ENCODE measurements around the gene ANGPT4. TPM values are rescaled to one million over a fixed set of nuclear protein-coding genes. Genes with fewer than 3 reads are reported as not detected.

Gene ANGPT4
- total and polyA plus RNA-seq, 4 experiments from 2014 or later, result not detected

DNA sequence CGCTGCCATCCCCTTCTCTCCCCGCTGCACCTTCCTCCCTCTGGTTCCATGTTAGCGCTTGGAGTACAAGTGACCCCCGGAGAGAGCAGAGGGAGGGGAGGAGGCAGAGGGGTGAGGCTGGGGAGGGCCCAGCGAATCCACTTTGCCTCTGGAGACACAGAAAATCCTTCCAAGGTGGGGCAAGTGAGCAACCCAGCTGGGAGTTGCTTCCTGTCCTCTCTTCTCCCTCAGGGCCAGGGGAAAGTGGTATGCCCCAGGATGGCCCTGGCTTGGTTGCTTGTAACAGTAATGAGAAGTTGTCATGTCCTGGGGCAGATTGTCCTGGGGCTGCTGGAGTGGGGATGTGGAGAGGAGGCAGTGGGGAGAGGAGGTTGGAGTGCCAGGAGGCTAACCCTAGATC, 691 bp upstream of the ANGPT4 start:
- H3K27me3 Mint-ChIP-seq, result peaks cover 7 to 17% of the 10 kb centered on the region in 2 donors
- no peak overlapping the region for H3K27ac Mint-ChIP-seq
- no peaks in the 10 kb centered on the region for H3K36me3 Mint-ChIP-seq
- CTCF ChIA-PET (ENCODE audit: partially characterized antibody), result interaction anchor here (1.0 kb wide), 1 partner anchor 39 kb away, joined by 3 read pairs; no protein-coding TSS in a partner anchor
- POLR2A ChIA-PET (ENCODE audit: partially characterized antibody), result no interaction called here
- peaks cover 0 to 4% (median 0%) of the 10 kb centered on the region in 8 donors for H3K9me3 Mint-ChIP-seq
- H3K4me3 ChIP-seq (ENCODE audit: low read length in 2 of 2), result no peak overlapping the region
- DNase-seq, result no peak
- H3K27ac ChIP-seq (ENCODE audit: low read depth, low read length), result no peak overlapping the region
- no peaks in the 10 kb centered on the region for H3K27me3 ChIP-seq (ENCODE audit: insufficient read depth, low read length)
- intact Hi-C loops (cut with micrococcal nuclease), result no loop called here
- H3K36me3 ChIP-seq (ENCODE audit: insufficient read depth, low read length), result no peaks in the 10 kb centered on the region
- H3K9me3 ChIP-seq (ENCODE audit: control insufficient read depth in 1 of 2, low read length in 2 of 2), result no peaks in the 10 kb centered on the region
- H3K4me1 Mint-ChIP-seq, result peaks cover 0 to 2% (median 0%) of the 10 kb centered on the region in 4 donors
- H3K4me3 Mint-ChIP-seq, result no peak overlapping the region
- no peaks in the 10 kb centered on the region for H3K4me1 ChIP-seq (ENCODE audit: insufficient read depth, low read length)

- intact Hi-C loops (cut with micrococcal nuclease), result no loop called here
- peaks cover 0 to 2% (median 0%) of the 10 kb centered on the region in 4 donors for H3K4me1 Mint-ChIP-seq
Measured at GRCh38 chr20:914727-915498, 1.2 kb downstream of the ANGPT4 start.

GRCh38 chr20:913306-913849, 2.8 kb downstream of the ANGPT4 start:
- DNase-seq, result no peak
- Histone ChIP-seq H3K27ac (ENCODE audit: low read depth, low read length) (no peak overlapping the region), H3K9me3 (ENCODE audit: control insufficient read depth in 1 of 2, low read length in 2 of 2) (no peaks in the 10 kb centered on the region), H3K4me1 (ENCODE audit: insufficient read depth, low read length) (no peaks in the 10 kb centered on the region), H3K4me3 (ENCODE audit: low read length in 2 of 2) (no peak overlapping the region), H3K27me3 (ENCODE audit: insufficient read depth, low read length) (no peaks in the 10 kb centered on the region), H3K36me3 (ENCODE audit: insufficient read depth, low read length) (no peaks in the 10 kb centered on the region)
- intact Hi-C loops (cut with micrococcal nuclease), result no loop called here
- no peaks in the 10 kb centered on the region for H3K9me3 Mint-ChIP-seq
- no peak overlapping the region for H3K4me3 Mint-ChIP-seq
- H3K27ac Mint-ChIP-seq, result no peak overlapping the region
- peaks cover 0 to 2% (median 0%) of the 10 kb centered on the region in 4 donors for H3K4me1 Mint-ChIP-seq
- ChIA-PET CTCF (ENCODE audit: partially characterized antibody) (interaction anchor here (1.1 kb wide), 1 partner anchor 43 kb away, joined by 4 read pairs; no protein-coding TSS in a partner anchor), POLR2A (ENCODE audit: partially characterized antibody) (interaction anchor here (0.7 kb wide), 1 partner anchor 68 kb away, joined by 3 read pairs; no protein-coding TSS in a partner anchor)
- H3K27me3 Mint-ChIP-seq, result peaks cover 0 to 8% of the 10 kb centered on the region in 2 donors
- no peaks in the 10 kb centered on the region for H3K36me3 Mint-ChIP-seq

More at GRCh38 chr20:914727-915498, 1.2 kb downstream of the ANGPT4 start:
- Mint-ChIP-seq H3K4me3 (no peak overlapping the region), H3K36me3 (no peaks in the 10 kb centered on the region), H3K9me3 (no peaks in the 10 kb centered on the region), H3K27ac (peak overlapping the region in 3 of 7 donors; percentile 22 to 57 (median 34)), H3K27me3 (peaks cover 4 to 12% of the 10 kb centered on the region in 2 donors)
- Histone ChIP-seq H3K27me3 (ENCODE audit: insufficient read depth, low read length) (no peaks in the 10 kb centered on the region), H3K4me3 (ENCODE audit: low read length in 2 of 2) (no peak overlapping the region), H3K9me3 (ENCODE audit: control insufficient read depth in 1 of 2, low read length in 2 of 2) (no peaks in the 10 kb centered on the region), H3K4me1 (ENCODE audit: insufficient read depth, low read length) (no peaks in the 10 kb centered on the region), H3K27ac (ENCODE audit: low read depth, low read length) (no peak overlapping the region), H3K36me3 (ENCODE audit: insufficient read depth, low read length) (no peaks in the 10 kb centered on the region)
- DNase-seq, result no peak
- POLR2A ChIA-PET (ENCODE audit: partially characterized antibody), result no interaction called here
- CTCF ChIA-PET (ENCODE audit: partially characterized antibody), result no interaction called here

GRCh38 chr20:911882-912600, 4.1 kb downstream of the ANGPT4 start:
- no peaks in the 10 kb centered on the region for H3K9me3 Mint-ChIP-seq
- peak in 2 of 5 donors; percentile 1 to 4 for DNase-seq
- ChIA-PET CTCF (ENCODE audit: partially characterized antibody) (no interaction called here), POLR2A (ENCODE audit: partially characterized antibody) (no interaction called here)
- Histone ChIP-seq H3K27me3 (ENCODE audit: insufficient read depth, low read length) (no peaks in the 10 kb centered on the region), H3K4me1 (ENCODE audit: insufficient read depth, low read length) (no peaks in the 10 kb centered on the region), H3K9me3 (ENCODE audit: control insufficient read depth in 1 of 2, low read length in 2 of 2) (no peaks in the 10 kb centered on the region), H3K4me3 (ENCODE audit: low read length in 2 of 2) (no peak overlapping the region), H3K36me3 (ENCODE audit: insufficient read depth, low read length) (no peaks in the 10 kb centered on the region), H3K27ac (ENCODE audit: low read depth, low read length) (no peak overlapping the region)
- H3K27ac Mint-ChIP-seq, result no peak overlapping the region
- peaks cover 0 to 2% (median 0%) of the 10 kb centered on the region in 4 donors for H3K4me1 Mint-ChIP-seq
- intact Hi-C loops (cut with micrococcal nuclease), result loop anchor here (1.0 kb wide), 1 partner anchor 93 kb away; no protein-coding TSS in a partner anchor
- H3K36me3 Mint-ChIP-seq, result no peaks in the 10 kb centered on the region
- H3K27me3 Mint-ChIP-seq, result peaks cover 0 to 8% of the 10 kb centered on the region in 2 donors
- no peak overlapping the region for H3K4me3 Mint-ChIP-seq

DNA sequence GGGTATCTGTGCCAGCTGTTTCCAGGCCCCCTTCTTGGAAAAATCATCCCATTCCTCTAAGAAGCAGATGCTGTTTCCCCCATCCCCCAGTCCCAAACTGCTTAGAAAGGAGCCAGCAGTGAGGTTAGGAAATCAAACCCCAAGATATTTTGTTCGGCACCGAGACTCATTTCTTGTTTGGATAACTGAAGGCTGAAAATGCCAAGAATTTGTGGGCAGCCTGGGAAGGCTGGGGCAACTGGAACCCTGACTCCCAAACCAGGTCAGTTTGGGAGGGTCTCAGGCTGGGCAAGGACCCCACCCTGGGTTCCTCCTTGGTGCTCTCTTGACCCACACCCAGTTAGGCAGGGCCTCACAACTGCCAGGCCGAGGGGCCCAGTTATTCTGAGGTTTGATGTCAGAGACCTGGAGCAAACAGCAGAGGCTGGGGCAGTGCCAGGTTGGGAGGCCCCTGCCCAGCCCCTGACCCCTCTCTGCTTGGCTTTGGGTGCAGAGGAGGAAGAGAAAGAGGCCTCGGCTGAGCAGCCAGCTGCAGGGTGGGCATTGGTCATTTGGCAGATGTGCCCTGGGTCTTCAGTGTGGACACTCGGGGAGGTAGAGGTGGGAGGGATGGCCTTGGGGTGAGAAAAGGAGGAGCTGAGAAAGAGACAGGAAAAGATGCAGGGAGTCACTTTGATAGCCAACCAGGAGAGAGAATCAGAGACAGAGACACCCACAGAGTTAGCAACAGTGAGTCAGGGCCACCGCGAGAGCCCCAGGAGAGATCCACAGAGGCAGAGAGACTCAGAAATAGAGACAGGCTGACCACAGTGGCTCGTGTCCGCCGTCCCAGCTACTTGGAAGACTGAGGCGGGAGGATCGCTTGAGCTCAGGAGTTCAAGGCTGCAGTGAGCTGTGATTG, 5.0 kb downstream of the ANGPT4 start:
- H3K36me3 Mint-ChIP-seq, result no peaks in the 10 kb centered on the region

GRCh38 chr20:910132-910869, 5.8 kb downstream of the ANGPT4 start:
- Mint-ChIP-seq H3K36me3 (no peaks in the 10 kb centered on the region), H3K4me1 (peaks cover 0 to under 1% (median 0%) of the 10 kb centered on the region in 4 donors), H3K27me3 (peaks cover 0 to 8% of the 10 kb centered on the region in 2 donors), H3K9me3 (no peaks in the 10 kb centered on the region), H3K4me3 (no peak overlapping the region), H3K27ac (no peak overlapping the region)
- POLR2A ChIA-PET (ENCODE audit: partially characterized antibody), result no interaction called here
- Histone ChIP-seq H3K9me3 (ENCODE audit: control insufficient read depth in 1 of 2, low read length in 2 of 2) (no peaks in the 10 kb centered on the region), H3K4me3 (ENCODE audit: low read length in 2 of 2) (no peak overlapping the region), H3K36me3 (ENCODE audit: insufficient read depth, low read length) (no peaks in the 10 kb centered on the region), H3K27ac (ENCODE audit: low read depth, low read length) (no peak overlapping the region), H3K27me3 (ENCODE audit: insufficient read depth, low read length) (no peaks in the 10 kb centered on the region), H3K4me1 (ENCODE audit: insufficient read depth, low read length) (no peaks in the 10 kb centered on the region)
- DNase-seq, result no peak
- CTCF ChIA-PET (ENCODE audit: partially characterized antibody), result interaction anchor here (1.2 kb wide), 1 partner anchor 94 kb away, joined by 3 read pairs; no protein-coding TSS in a partner anchor
- intact Hi-C loops (cut with micrococcal nuclease), result no loop called here

More for the DNA sequence above, 5.0 kb downstream of the ANGPT4 start:
- CTCF ChIA-PET (ENCODE audit: partially characterized antibody), result no interaction called here
- Histone ChIP-seq H3K9me3 (ENCODE audit: control insufficient read depth in 1 of 2, low read length in 2 of 2) (no peaks in the 10 kb centered on the region), H3K4me3 (ENCODE audit: low read length in 2 of 2) (no peak overlapping the region), H3K27ac (ENCODE audit: low read depth, low read length) (no peak overlapping the region), H3K36me3 (ENCODE audit: insufficient read depth, low read length) (no peaks in the 10 kb centered on the region), H3K27me3 (ENCODE audit: insufficient read depth, low read length) (no peaks in the 10 kb centered on the region), H3K4me1 (ENCODE audit: insufficient read depth, low read length) (no peaks in the 10 kb centered on the region)
- intact Hi-C loops (cut with micrococcal nuclease), result no loop called here
- Mint-ChIP-seq H3K4me1 (peaks cover 0 to 2% (median 0%) of the 10 kb centered on the region in 4 donors), H3K27ac (no peak overlapping the region), H3K9me3 (no peaks in the 10 kb centered on the region), H3K4me3 (no peak overlapping the region), H3K27me3 (peaks cover 0 to 8% of the 10 kb centered on the region in 2 donors)
- POLR2A ChIA-PET (ENCODE audit: partially characterized antibody), result no interaction called here
- no peak for DNase-seq
